Activated naive CD8-positive, alpha-beta T cell (primary cell): Measurements from ENCODE around the gene GPR55.
A peak's percentile ranks its signal among the peaks of the same experiment; 100 is the strongest.

Experiments used
- H3K27ac Mint-ChIP-seq: one replicate; pipeline ENCODE4 v1.8.0; 2021; ENCODE audit warnings: mixed read lengths
- H3K27me3 Mint-ChIP-seq: one replicate; pipeline ENCODE4 v1.8.0; 2021; ENCODE audit warnings: mixed read lengths
- H3K36me3 Mint-ChIP-seq: one replicate; pipeline ENCODE4 v1.8.0; 2021; ENCODE audit warnings: mixed read lengths
- H3K4me1 Mint-ChIP-seq: one replicate; pipeline ENCODE4 v1.8.0; 2021; ENCODE audit warnings: low read depth, mixed read lengths
- H3K4me3 Mint-ChIP-seq: one replicate; pipeline ENCODE4 v1.8.0; 2021; ENCODE audit warnings: mild to moderate bottlenecking, mixed read lengths
- H3K9me3 Mint-ChIP-seq: one replicate; pipeline ENCODE4 v1.8.0; 2021; ENCODE audit warnings: low read depth, mixed read lengths

Gene GPR55

GRCh38 chr2:230956827-230957755, 32.0 kb upstream of the GPR55 start:
- peaks cover 29% of the 10 kb centered on the region for H3K4me1 Mint-ChIP-seq
- H3K9me3 Mint-ChIP-seq = no peaks in the 10 kb centered on the region
- H3K27ac Mint-ChIP-seq = peak overlapping the region; percentile 96
- H3K27me3 Mint-ChIP-seq = peaks cover 7% of the 10 kb centered on the region
- peak overlapping the region; percentile 92 for H3K4me3 Mint-ChIP-seq
- H3K36me3 Mint-ChIP-seq = no peaks in the 10 kb centered on the region

- H3K27me3 Mint-ChIP-seq = peaks cover 6% of the 10 kb centered on the region
- no peak overlapping the region for H3K4me3 Mint-ChIP-seq
- H3K9me3 Mint-ChIP-seq = no peaks in the 10 kb centered on the region
- no peaks in the 10 kb centered on the region for H3K36me3 Mint-ChIP-seq
- peaks cover 30% of the 10 kb centered on the region for H3K4me1 Mint-ChIP-seq
- H3K27ac Mint-ChIP-seq = peak overlapping the region; percentile 59
Measured at GRCh38 chr2:230955163-230955737, 30.2 kb upstream of the GPR55 start.

GRCh38 chr2:230954746-230955145, 29.7 kb upstream of the GPR55 start:
- Mint-ChIP-seq H3K27ac (peak overlapping the region; percentile 59), H3K27me3 (peaks cover 6% of the 10 kb centered on the region), H3K9me3 (no peaks in the 10 kb centered on the region), H3K36me3 (no peaks in the 10 kb centered on the region), H3K4me1 (peaks cover 35% of the 10 kb centered on the region), H3K4me3 (no peak overlapping the region)

- H3K4me1 Mint-ChIP-seq = peaks cover 39% of the 10 kb centered on the region
- H3K27me3 Mint-ChIP-seq = peaks cover 6% of the 10 kb centered on the region
- H3K36me3 Mint-ChIP-seq = no peaks in the 10 kb centered on the region
- H3K9me3 Mint-ChIP-seq = no peaks in the 10 kb centered on the region
- H3K27ac Mint-ChIP-seq = no peak overlapping the region
- no peak overlapping the region for H3K4me3 Mint-ChIP-seq
Measured at GRCh38 chr2:230953845-230954244, 28.8 kb upstream of the GPR55 start.

GRCh38 chr2:230952226-230952956, 27.3 kb upstream of the GPR55 start:
- peaks cover 29% of the 10 kb centered on the region for H3K4me1 Mint-ChIP-seq
- no peaks in the 10 kb centered on the region for H3K9me3 Mint-ChIP-seq
- H3K27me3 Mint-ChIP-seq = no peaks in the 10 kb centered on the region
- H3K27ac Mint-ChIP-seq = no peak overlapping the region
- no peaks in the 10 kb centered on the region for H3K36me3 Mint-ChIP-seq
- H3K4me3 Mint-ChIP-seq = no peak overlapping the region

- Mint-ChIP-seq H3K4me3 (no peak overlapping the region), H3K4me1 (peaks cover 20% of the 10 kb centered on the region), H3K27ac (no peak overlapping the region)
Measured at GRCh38 chr2:230951396-230951795, 26.4 kb upstream of the GPR55 start.

GRCh38 chr2:230950874-230951339, 25.9 kb upstream of the GPR55 start:
- Mint-ChIP-seq H3K27me3 (no peaks in the 10 kb centered on the region), H3K36me3 (no peaks in the 10 kb centered on the region), H3K9me3 (no peaks in the 10 kb centered on the region), H3K4me1 (peaks cover 19% of the 10 kb centered on the region), H3K4me3 (no peak overlapping the region), H3K27ac (peak overlapping the region; percentile 66)

More at GRCh38 chr2:230951396-230951795, 26.4 kb upstream of the GPR55 start:
- Mint-ChIP-seq H3K27me3 (no peaks in the 10 kb centered on the region), H3K9me3 (no peaks in the 10 kb centered on the region), H3K36me3 (no peaks in the 10 kb centered on the region)

- Mint-ChIP-seq H3K27me3 (no peaks in the 10 kb centered on the region), H3K9me3 (no peaks in the 10 kb centered on the region), H3K27ac (peak overlapping the region; percentile 66), H3K4me3 (peak overlapping the region; percentile 2), H3K4me1 (peaks cover 16% of the 10 kb centered on the region), H3K36me3 (no peaks in the 10 kb centered on the region)
Measured at GRCh38 chr2:230949966-230950873, 25.2 kb upstream of the GPR55 start.

- Mint-ChIP-seq H3K9me3 (no peaks in the 10 kb centered on the region), H3K27ac (no peak overlapping the region), H3K27me3 (no peaks in the 10 kb centered on the region), H3K4me1 (peaks cover 29% of the 10 kb centered on the region), H3K4me3 (no peak overlapping the region), H3K36me3 (no peaks in the 10 kb centered on the region)
Measured at GRCh38 chr2:230947908-230948365, 22.9 kb upstream of the GPR55 start.

GRCh38 chr2:230947235-230947576, 22.2 kb upstream of the GPR55 start:
- H3K27ac Mint-ChIP-seq = no peak overlapping the region
- no peak overlapping the region for H3K4me3 Mint-ChIP-seq
- H3K27me3 Mint-ChIP-seq = no peaks in the 10 kb centered on the region
- no peaks in the 10 kb centered on the region for H3K9me3 Mint-ChIP-seq
- H3K36me3 Mint-ChIP-seq = no peaks in the 10 kb centered on the region
- H3K4me1 Mint-ChIP-seq = peaks cover 31% of the 10 kb centered on the region

GRCh38 chr2:230946429-230947234, 21.6 kb upstream of the GPR55 start:
- Mint-ChIP-seq H3K9me3 (no peaks in the 10 kb centered on the region), H3K36me3 (no peaks in the 10 kb centered on the region), H3K4me1 (peaks cover 31% of the 10 kb centered on the region), H3K27ac (no peak overlapping the region), H3K4me3 (no peak overlapping the region), H3K27me3 (peaks cover 1% of the 10 kb centered on the region)

- Mint-ChIP-seq H3K36me3 (no peaks in the 10 kb centered on the region), H3K27ac (no peak overlapping the region), H3K4me1 (peaks cover 26% of the 10 kb centered on the region), H3K27me3 (peaks cover 1% of the 10 kb centered on the region), H3K9me3 (no peaks in the 10 kb centered on the region), H3K4me3 (no peak overlapping the region)
Measured at GRCh38 chr2:230944757-230945372, 19.8 kb upstream of the GPR55 start.

- H3K36me3 Mint-ChIP-seq = no peaks in the 10 kb centered on the region
- peak overlapping the region; percentile 86 for H3K27ac Mint-ChIP-seq
- H3K4me3 Mint-ChIP-seq = no peak overlapping the region
- no peaks in the 10 kb centered on the region for H3K9me3 Mint-ChIP-seq
- H3K27me3 Mint-ChIP-seq = peaks cover 1% of the 10 kb centered on the region
- H3K4me1 Mint-ChIP-seq = peaks cover 22% of the 10 kb centered on the region
Measured at GRCh38 chr2:230944123-230944653, 19.1 kb upstream of the GPR55 start.
